GM18909 (cell line): ENCODE data around the gene ZNF804A.
"Not testable (repeated sequence)": the region's sequence is repeated elsewhere in the genome, so short reads cannot be mapped to it uniquely, and the experiment has no call there.

ENCODE experiments used
- ATAC-seq: cut with Tn5 transposase; IDR thresholded peaks from one replicate; pipeline ENCODE4 v1.9.1; 2021; ENCODE audit warnings: mild to moderate bottlenecking; ENCODE audit not compliant: unreplicated experiment, poor library complexity

Gene ZNF804A

DNA sequence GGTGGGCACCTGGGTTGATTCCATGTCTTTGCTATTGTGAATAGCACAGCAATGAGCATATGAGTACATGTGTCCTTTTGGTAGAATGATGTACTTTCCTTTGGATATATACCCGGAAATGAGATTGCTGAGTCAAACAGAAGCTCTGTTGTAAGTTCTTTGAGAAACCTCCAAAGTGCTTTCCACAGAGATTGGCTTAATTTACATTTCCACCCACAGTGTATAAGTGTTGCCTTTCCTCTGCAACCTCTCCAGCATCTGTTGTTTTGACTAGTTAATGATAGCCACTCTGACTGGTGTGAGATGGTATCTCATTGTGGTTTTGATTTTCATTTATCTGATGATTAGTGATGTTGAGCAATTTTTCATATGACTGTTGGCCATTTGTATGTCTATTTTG is 194.8 kb downstream of the ZNF804A start:
- ATAC-seq = no peak

DNA sequence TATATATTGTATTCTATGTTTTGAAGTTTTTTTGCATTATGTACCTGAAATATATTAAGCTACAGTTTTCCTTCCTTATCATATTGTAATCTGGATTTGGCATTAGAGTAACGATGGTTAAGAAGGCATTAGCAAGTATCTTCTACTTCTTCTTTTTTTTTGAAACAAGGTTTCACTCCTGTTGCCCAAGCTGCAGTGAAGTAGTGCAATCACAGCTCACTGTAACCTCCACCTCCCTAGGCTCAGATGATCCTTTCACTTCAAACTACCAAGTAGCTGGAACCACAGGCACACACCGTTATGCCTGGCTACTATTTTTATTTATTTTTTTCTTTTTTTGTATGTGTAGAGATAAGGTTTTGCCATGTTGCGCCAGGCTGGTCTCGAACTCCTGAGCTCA is 201.1 kb downstream of the ZNF804A start:
- ATAC-seq = no peak

DNA sequence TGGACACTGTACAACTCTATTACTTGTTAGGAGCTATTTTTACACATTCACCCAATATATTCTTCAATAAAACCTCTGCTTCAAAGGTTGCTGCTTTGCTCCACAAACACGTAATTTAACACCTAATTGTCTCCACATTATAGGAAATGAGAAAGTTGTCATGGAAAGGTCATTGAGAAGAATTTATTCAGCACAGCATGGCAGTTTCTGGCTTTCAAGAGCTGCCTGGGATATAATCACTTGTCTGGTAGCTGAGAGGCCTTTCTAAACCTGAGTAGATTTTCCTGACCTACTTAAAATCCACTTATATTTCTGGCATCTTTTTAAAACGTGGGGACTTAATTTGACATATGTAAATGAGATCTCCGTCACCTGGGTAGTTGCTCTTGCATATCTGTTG is 216.1 kb downstream of the ZNF804A start:
- no peak for ATAC-seq

DNA sequence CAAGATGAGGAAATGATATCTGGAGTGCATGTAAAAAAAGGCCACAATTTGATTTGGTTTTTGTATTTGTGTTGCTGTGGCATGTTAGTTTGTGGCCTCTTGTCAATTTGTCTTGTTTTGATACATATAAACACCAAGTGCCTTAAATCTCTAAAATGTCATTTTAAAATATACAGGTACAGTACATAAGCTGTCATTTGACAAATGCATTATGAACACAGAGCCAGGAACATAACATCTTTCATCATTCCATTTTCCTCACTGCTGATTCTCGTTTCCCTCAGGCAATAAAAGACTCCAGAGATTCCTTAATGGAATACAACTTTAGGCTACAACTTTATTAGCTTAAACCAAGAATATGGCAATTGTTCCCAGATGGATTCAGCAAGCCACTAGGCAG is 217.5 kb downstream of the ZNF804A start:
- no peak for ATAC-seq

DNA sequence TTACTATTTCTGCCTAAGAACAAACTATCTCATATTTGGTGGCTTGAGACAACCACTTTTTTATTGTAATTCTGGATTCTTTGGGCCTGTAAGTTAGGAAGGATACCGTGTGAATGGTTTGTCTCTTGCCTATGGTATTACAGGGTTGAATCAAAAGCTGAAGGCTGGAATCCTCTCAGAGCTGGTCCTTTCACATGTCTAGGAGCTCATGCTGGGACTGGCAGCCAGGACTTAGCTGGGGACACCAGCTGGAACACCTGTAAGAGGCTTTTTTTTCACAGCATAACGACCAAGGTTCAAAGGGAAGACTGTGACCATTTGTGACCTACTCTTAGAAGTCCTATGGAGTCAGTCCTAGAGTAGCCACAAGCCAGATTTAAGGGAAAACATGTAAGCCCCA is 226.3 kb downstream of the ZNF804A start:
- ATAC-seq = no peak

DNA sequence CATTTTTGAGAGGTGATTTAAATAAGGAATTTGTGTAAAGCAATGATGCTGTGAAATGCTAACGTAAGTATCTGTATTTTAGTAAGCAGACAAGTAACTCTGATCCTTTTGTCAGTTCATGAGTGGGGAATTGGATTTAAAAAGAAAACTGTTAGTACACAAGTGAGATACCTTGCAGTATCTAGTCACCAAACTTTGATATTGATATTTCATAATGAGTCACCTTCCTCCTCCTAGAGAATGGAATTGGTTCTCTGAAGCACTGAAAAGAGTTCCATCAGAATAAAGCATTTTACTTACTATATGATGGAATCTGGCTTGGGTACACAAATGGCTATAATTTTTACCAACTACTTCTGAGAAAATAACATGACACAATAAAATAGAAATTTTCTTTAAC is 232.2 kb downstream of the ZNF804A start:
- no peak for ATAC-seq

DNA sequence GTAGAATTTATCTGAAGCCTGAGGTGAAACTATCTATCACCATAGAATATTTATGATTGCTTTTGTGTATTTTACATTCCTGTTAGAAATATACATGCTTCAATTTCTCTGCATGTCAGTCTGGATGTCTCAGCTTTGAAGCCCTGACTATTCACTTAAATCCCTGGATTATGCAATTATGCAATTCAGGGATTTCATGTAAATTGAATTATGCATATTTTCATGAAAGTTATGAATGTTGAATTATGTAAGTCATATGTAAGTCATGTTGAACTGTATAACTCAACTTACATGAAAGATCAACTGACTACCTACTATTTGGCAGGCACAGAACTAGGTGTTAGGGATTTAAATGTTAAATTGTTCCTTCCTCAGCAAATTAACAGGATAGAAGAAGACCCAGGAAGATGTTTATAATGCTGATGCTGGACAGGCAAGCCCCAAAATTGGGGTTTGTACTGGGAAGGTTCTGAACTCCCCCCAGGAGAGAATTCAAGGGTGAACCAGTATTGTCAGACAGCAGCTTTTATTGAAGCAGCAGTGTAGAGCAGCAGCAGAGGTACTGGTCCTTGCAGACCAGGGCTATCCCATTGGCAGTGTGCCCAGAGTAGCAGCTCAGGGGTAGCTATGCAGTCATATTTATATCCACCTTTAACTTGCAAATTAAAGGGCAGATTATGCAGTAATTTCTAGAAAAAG is 236.5 kb downstream of the ZNF804A start:
- no peak for ATAC-seq

DNA sequence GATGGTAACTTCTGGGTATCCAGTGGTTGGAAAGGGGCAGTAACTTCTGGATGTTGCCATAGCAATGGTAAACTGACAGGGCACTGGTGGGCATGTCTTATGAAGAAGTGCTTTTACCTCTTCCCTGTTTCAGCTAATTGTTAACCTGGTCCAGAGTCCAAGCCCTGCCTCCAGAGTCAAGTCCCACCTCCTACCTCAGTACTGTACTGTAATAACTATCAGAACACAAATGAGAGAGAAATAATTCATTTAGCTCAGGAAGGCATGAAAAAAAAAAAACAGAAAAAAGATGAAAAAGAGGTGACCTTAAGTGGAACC is 237.0 kb downstream of the ZNF804A start:
- ATAC-seq = no peak

DNA sequence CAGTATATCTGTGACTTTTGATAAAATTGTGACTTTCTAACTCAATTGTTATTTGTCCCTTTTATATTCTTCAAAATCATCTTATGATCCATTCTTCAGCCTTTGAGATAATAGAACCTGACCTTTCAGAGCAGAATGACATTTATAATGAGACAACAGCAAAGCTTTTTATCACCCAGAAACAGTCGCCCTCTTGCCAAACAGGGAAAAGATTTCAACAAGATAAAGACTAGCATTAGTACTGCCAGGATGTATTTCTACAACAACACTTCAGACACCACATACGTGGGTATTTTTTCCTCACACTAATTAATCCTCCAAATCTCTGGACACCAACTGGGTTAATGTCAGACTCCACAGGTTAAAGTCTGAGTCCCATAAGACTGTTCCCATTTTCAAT is 249.0 kb downstream of the ZNF804A start:
- no peak for ATAC-seq

DNA sequence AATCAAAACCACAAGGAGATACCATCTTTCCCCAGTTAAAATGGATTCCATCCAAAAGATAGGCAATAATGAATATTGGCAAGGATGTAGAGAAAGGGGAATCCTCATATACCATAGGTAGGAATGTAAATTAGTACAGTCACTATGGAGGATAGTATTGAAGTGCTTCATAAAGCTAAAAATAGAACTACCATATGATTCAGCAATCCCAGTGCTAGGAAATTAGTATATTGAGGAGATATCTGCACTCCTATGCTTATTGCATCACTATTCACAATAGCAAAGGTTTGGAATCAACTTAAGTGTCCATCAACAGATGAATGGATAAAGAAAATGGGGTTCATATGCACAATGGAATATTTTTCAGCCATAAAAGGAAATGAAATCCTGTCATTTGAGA is 251.2 kb downstream of the ZNF804A start:
- ATAC-seq = no peak

DNA sequence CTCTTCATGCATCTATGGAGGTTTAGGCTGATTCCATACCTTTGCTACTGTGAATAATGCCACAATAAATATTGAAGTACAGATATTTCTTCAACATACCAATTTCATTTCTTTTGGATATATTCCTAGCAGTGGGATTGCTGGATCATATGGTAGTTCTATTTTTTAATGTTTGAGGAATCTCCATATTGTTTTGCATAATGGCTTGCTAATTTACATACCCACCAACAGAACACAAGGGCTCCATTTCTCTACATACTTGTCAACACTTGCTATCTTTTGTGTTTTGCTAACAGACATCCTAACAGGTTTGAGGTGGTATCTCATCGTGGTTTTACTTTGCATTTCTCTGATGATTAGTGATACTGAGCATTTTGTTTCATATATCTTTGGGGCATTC is 253.2 kb downstream of the ZNF804A start:
- ATAC-seq = no peak

DNA sequence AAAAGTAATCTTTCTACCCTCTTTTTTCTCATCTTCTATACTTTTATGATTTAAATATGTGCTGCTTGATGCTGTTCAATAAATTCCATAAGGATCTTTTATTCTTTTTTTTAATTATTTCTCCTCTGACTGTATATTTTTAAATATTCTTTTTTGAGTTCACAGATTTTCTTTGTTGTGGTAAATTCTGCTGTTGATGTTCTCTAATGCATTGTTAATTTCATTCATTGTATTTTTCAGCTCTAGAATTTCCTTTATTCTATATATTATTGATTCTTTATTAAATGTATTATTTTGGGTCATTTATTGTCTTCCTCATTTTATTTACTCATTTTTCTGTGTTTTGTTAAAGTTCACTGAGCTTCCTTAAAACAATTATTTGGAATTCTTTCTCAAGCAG is 260.9 kb downstream of the ZNF804A start:
- ATAC-seq = no peak

DNA sequence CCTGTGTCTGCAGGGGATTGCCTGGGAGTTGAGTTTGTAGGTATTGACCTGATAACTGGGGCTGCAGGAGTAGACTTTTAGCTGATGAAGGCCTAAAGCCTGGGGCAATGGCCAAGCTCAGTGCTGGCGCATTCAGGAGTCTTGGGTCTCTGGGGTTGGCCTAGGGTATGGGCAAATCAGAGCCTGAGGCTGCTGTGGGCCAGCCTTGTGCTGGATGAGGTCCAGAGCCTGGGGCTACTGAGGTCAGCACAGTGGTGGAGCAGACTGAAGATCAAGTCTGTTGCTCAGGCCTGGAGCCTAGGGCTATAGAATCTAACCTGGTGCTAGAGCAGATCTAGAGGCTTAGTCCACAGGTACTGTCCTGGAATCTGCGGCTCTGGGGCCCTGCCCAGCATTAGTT is 262.4 kb downstream of the ZNF804A start:
- no peak for ATAC-seq

DNA sequence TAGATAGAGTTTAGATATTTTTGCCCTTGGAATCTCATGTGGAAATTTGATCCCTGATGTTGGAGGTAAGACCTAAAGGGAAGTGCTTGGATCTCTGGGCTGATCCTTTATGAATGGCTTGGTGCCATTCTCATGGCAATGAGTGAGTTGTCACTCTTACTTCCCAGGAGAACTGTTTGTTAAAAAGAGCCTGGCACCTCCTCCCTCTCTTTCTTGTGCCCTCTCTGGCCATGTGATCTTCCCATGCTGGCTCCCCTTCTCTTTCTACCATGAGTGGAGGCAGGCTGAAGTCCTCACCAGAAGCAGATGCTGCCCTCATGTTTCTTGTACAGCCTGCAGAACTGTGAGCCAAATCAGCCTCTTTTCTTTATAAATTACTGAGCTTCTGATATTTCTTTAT is 276.9 kb downstream of the ZNF804A start:
- no peak for ATAC-seq

DNA sequence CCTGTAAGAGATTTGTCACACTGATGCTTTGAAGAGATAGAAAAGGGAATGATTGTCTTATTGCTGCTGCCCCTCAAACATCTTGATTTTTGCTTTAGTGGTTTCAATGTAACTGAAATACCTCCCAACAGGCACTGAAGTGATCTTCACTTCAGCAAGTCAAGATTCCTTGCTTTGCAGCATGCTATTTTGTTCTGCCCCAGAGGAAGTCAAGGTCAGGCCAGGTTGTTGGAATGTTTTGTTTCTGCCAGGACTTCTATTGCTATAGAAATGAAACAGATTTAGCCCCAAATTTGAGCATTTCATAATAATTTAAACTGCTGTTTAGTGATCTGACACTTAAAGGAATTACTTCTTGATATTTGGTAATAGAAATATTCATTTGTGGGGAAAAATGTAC is 277.6 kb downstream of the ZNF804A start:
- ATAC-seq = no peak

DNA sequence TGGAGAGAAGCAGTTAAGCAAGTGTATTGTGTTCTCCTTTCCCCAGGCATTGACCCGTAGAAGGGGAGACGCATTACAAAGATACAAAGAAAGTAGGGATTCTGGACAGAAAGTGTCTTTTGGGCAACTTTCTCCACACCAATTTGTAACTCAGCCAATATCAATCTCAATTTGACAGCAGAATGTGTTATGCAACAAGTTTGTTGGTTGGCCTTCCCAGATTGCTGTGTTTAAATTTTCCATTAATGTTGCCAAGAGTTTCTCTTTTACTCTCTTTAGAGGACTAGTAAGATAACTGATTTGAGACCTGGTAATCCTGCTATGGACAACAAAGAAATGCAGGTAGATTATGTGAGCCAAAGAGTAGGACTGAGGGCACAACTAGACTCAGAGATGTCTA is 279.6 kb downstream of the ZNF804A start:
- ATAC-seq = no peak

DNA sequence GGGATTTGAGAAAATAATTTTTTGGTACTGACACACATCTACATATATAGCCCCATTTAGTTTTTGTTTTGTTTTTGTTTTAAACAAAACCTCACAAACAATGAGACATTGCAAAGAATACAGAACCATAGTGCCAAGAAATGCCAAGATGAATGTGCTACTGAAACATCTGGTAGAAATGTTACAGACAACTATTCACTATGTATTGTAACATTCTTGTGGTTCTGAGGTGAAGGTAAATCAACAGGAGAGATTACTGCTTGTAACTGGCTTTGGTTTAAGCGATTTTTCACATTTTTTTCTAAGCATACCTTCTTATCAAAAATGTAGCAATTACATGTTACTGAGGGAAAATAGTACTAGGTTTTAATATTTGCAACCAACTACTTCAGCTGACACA is 281.3 kb downstream of the ZNF804A start:
- ATAC-seq = no peak

DNA sequence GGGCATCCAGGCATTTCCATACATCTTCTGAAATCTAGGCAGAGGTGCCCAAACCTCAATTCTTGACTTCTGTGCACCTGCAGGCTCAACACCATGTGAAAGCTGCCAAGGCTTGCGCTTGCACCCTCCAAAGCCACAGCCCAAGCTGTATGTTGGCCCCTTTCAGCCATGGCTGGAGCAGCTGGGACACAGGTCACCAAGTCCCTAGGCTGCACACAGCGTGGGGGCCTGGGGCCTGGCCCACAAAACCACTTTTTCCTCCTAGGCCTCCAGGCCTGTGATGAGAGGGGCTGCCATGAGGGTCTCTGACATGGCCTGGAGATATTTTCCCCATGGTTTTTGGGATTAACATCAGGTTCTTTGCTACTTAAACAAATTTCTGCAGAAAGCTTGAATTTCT is 288.3 kb downstream of the ZNF804A start:
- not testable (repeated sequence) for ATAC-seq

DNA sequence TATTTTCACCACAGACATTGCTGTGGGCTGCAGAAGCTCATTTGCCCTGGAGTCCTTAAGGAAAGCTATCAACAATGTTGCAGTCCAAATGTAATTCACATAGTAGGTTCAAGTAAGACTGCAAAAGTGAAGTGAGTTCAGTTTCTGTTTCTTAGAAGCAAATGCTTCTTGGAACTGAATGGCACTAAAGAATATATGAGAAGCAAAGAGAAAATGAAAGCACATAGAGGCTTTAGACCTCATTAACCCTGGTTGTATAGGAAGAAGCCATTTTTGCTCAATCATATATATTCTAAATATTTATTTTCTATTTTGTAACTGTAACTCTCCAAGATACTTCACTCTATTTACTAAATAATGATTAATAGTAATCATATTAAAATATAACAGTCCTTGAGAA is 292.0 kb downstream of the ZNF804A start:
- ATAC-seq = peak; percentile 43

DNA sequence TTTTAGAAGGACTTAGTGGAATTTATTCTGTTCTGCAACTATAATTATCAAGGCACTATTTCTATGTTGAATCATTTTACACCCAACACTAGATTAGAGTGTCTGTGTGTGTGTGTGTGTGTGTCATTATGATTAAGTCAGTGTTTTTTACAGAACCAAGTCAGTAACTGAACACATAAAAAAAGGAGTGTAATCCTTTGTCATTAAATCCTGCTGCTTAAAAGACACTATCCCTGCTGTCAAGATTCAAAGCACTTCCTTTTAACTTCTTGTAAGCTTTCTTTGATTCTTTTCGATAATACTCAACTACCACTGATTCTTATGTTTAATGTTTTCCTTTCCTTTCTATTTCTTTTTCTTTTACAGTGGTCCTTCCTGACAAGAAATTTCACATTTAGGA is 306.7 kb downstream of the ZNF804A start:
- no peak for ATAC-seq

DNA sequence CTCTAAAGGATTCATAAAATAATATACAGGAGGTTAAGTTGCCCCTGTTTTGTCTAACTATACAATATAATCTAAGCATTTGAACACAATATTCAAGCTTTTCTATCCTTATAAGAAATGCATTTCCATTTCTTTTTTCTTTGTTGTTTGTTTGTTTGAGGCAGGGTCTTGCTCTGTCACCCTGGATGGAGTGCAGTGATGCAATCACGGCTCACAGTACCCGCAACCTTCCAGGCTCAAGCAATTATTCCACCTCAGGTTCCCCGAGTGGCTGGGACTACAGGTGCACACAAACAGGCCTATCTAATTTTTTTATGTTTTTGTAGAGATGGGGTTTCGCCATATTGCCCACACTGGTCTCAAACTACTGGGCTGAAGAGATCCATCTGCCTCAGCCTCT is 307.8 kb downstream of the ZNF804A start:
- ATAC-seq = no peak

DNA sequence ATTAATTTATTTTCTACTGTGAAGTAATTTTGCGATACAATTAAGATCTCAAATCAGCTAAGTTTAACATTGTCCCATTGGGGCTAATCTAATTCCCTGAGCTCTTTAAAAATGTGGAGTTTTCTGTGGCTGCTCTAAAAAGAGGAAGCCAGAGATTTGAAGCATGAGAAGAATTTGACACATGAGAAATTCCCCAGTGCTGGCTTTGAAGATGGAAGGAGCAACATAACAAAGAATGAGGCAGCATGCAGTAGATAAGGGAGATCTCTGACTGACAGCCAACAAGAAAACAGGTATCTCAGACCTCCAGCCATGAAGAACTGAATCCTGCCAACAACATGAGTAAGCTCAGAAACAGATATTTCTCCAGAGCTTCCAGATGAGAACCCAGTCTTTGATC is 308.4 kb downstream of the ZNF804A start:
- ATAC-seq = no peak

DNA sequence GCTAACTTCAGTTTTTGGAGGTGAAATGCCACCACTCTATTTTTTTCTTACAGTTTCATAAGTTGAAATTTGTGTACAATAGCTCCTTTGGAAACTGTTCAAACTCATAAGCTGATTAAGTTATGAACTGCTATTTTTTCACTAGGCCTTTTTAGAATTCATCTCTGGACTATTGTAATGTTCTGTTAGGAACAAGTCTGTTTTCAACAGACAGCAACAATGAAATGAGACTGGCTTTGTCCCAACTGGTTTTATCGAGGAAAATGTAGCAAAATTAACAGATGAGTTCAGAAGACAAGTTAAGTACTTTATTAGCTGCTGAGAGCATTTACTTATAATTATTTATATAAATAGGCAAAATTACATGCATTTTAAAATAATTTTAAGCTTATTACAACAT is 310.6 kb downstream of the ZNF804A start:
- ATAC-seq = no peak
